Smooth muscle cell (in vitro differentiated cells): ENCODE data around the gene NHSL2. TPM values are rescaled to one million over a fixed set of nuclear protein-coding genes. Genes with fewer than 3 reads are reported as not detected.

Source experiments
- DNase-seq: peaks from one replicate; lab custom pipeline; 2025; ENCODE audit not compliant: unreplicated experiment; lab: John Stamatoyannopoulos, UW
- H2AFZ ChIP-seq: fragments of 200-600 bp; sonication (generic); 2 replicates; pipeline ENCODE4 v1.6.0; 2016; ENCODE audit warnings: antibody characterized with exemption, low read depth, mild to moderate bottlenecking
- H3F3A ChIP-seq: fragments of 200-600 bp; sonication (generic); 2 replicates; pipeline ENCODE4 v1.6.0; 2017; ENCODE audit warnings: antibody characterized with exemption, low read depth
- H3K27ac ChIP-seq: fragments of 200-600 bp; sonication (generic); 2 replicates; pipeline ENCODE4 v1.5.1; 2016; ENCODE audit warnings: low read depth, mild to moderate bottlenecking
- H3K27me3 ChIP-seq: fragments of 200-600 bp; sonication (generic); 2 replicates; pipeline ENCODE4 v1.6.1; 2016; ENCODE audit warnings: low read depth, mild to moderate bottlenecking
- H3K36me3 ChIP-seq: fragments of 200-600 bp; sonication (generic); 2 replicates; pipeline ENCODE4 v1.5.1; 2016; ENCODE audit warnings: low read depth
- H3K4me1 ChIP-seq: fragments of 200-600 bp; sonication (generic); 2 replicates; pipeline ENCODE4 v1.5.1; 2016; ENCODE audit warnings: low read depth
- H3K4me2 ChIP-seq: fragments of 200-600 bp; sonication (generic); 2 replicates; pipeline ENCODE4 v1.6.0; 2016; ENCODE audit warnings: mild to moderate bottlenecking
- H3K4me3 ChIP-seq: fragments of 200-600 bp; sonication (generic); 2 replicates; pipeline ENCODE4 v1.5.1; 2016; ENCODE audit warnings: mild to moderate bottlenecking
- H3K79me2 ChIP-seq: fragments of 200-600 bp; sonication (generic); 2 replicates; pipeline ENCODE4 v1.6.0; 2016; ENCODE audit warnings: low read depth, mild to moderate bottlenecking
- H3K9ac ChIP-seq: fragments of 200-600 bp; sonication (generic); 2 replicates; pipeline ENCODE4 v1.6.0; 2016; ENCODE audit warnings: low read depth
- H3K9me3 ChIP-seq: fragments of 200-600 bp; sonication (generic); replicated peaks from 2 replicates; pipeline ENCODE4 v1.5.1; 2016; ENCODE audit warnings: low read depth
- H4K20me1 ChIP-seq: fragments of 200-600 bp; sonication (generic); 2 replicates; pipeline ENCODE4 v1.6.0; 2016; ENCODE audit warnings: low read depth
- CTCF ChIP-seq: fragments of 200-600 bp; sonication (generic); IDR thresholded peaks from 2 replicates; pipeline ENCODE4 v1.5.1; 2017; ENCODE audit warnings: borderline replicate concordance, mild to moderate bottlenecking, antibody characterized with exemption; ENCODE audit not compliant: insufficient read depth, poor library complexity, severe bottlenecking
- WGBS: methylation state at CpG from one replicate; pipeline ENCODE4 v1.1.7; 2016; ENCODE audit warnings: low lambda C conversion rate; 5-methylcytosine and 5-hydroxymethylcytosine counted together
- polyA plus RNA-seq: library from polyadenylated mRNA; unstranded; fragments of >200 nt; fragmentation: Nextera tagmentation; extraction: Ambion mirVana; gene quantifications from 2 replicates; pipeline ENCODE4 v1.2.1, GENCODE V29; 2016
- small RNA-seq: library from RNA; depleted of rRNA; stranded (forward); fragments of <200 nt; gene quantifications from one replicate; pipeline ENCODE3, GENCODE V24; 2014
- total RNA-seq: library from RNA; depleted of rRNA; stranded (reverse); fragments of >200 nt; gene quantifications from 2 replicates; pipeline ENCODE4 v1.2.3, GENCODE V29; 2014

The NHSL2 gene
- total and polyA plus RNA-seq, 2 experiments from 2014 or later, result 2.9 to 3.3 TPM

GRCh38 chrX:72182924-72183323 is 272.3 kb downstream of the NHSL2 start:
- peak overlapping the region; percentile 91 for H3K4me2 ChIP-seq
- TF ChIP-seq CTCF, result no peak
- H2AFZ ChIP-seq, result no peak overlapping the region
- H3K27me3 ChIP-seq, result no peaks in the 10 kb centered on the region
- H3K9ac ChIP-seq, result no peak overlapping the region
- no peaks in the 10 kb centered on the region for H3K9me3 ChIP-seq
- peaks cover 13% of the 10 kb centered on the region for H3K79me2 ChIP-seq
- H3K4me1 ChIP-seq, result no peaks in the 10 kb centered on the region
- H3K27ac ChIP-seq, result no peak overlapping the region
- DNase-seq, result no peak
- no peaks in the 10 kb centered on the region for H3K36me3 ChIP-seq
- no peak overlapping the region for H3K4me3 ChIP-seq
- WGBS, result 90% methylated on average over 2 of the region's 2 CpGs
- H4K20me1 ChIP-seq, result no peaks in the 10 kb centered on the region
- no peaks in the 10 kb centered on the region for H3F3A ChIP-seq

GRCh38 chrX:72201836-72202536 is 291.3 kb downstream of the NHSL2 start:
- DNase-seq, result no peak
- Histone ChIP-seq H3K4me2 (peak overlapping the region; percentile 28), H4K20me1 (no peaks in the 10 kb centered on the region), H3K9ac (peak overlapping the region; percentile 54), H3K4me1 (peaks cover 5% of the 10 kb centered on the region), H3K27ac (peak overlapping the region; percentile 92), H3F3A (no peaks in the 10 kb centered on the region), H2AFZ (no peak overlapping the region), H3K79me2 (no peaks in the 10 kb centered on the region), H3K36me3 (peaks cover under 1% of the 10 kb centered on the region), H3K4me3 (no peak overlapping the region), H3K27me3 (no peaks in the 10 kb centered on the region), H3K9me3 (no peaks in the 10 kb centered on the region)
- WGBS, result 64% methylated on average over 7 of the region's 7 CpGs
- TF ChIP-seq CTCF, result no peak

Small RNAs within 50 kb of the gene (small RNA-seq; reads per million reads assigned to genes)
- gene RNU6-1078P, result not detected

Other genes with a start within 250 kb of the NHSL2 start
- gene CXorf49, start 192.6 kb upstream of the NHSL2 start, total RNA-seq, result not detected in 2 replicates
- 0.33 TPM in 1 of 2 replicates, not detected in the other for gene CXorf49, start 192.6 kb upstream of the NHSL2 start, polyA plus RNA-seq
- not detected in 2 replicates for gene CXorf49B, start 147.5 kb upstream of the NHSL2 start, total RNA-seq
- 0.33 TPM in 1 of 2 replicates, not detected in the other for gene CXorf49B, start 147.5 kb upstream of the NHSL2 start, polyA plus RNA-seq
- 2.7 and 3.6 TPM in 2 replicates for gene RTL5, start 221.1 kb downstream of the NHSL2 start, total RNA-seq
- gene RTL5, start 221.1 kb downstream of the NHSL2 start, polyA plus RNA-seq, result 3.1 and 4.0 TPM in 2 replicates